BJ (cell line): ENCODE data around the gene PDE4D. TPM values are rescaled to one million over a fixed set of nuclear protein-coding genes. Genes with fewer than 3 reads are reported as not detected.

Experiments used
- CTCF ChIA-PET: fragments of 350-600 bp; formaldehyde crosslinking; extraction: SDS; loops from one replicate; lab custom pipeline; 2021; ENCODE audit warnings: antibody characterized with exemption, inconsistent platforms; lab: Yijun Ruan, JAX
- POLR2A ChIA-PET: fragments of 300-600 bp; sonication (Branson Sonifier 250); formaldehyde crosslinking; extraction: SDS; loops from one replicate; lab custom pipeline; 2021; ENCODE audit warnings: antibody characterized with exemption; lab: Charles Lee
- DNase-seq: peaks from one replicate; pipeline ENCODE4 v3.0.0-alpha.2; 2011; ENCODE audit warnings: low read depth
- H3K27me3 ChIP-seq: 2 replicates; pipeline ENCODE4 v1.6.0; 2011; ENCODE audit warnings: low read length; ENCODE audit not compliant: control insufficient read depth, insufficient read depth
- H3K36me3 ChIP-seq: 2 replicates; pipeline ENCODE4 v1.5.1; 2011; ENCODE audit warnings: low read length; ENCODE audit not compliant: control insufficient read depth, insufficient read depth
- H3K4me3 ChIP-seq: 2 replicates; pipeline ENCODE4 v1.5.1; 2011; ENCODE audit warnings: low read depth, mild to moderate bottlenecking, control low read depth, low read length
- CTCF ChIP-seq: IDR thresholded peaks from 2 replicates; pipeline ENCODE4 v1.5.1; 2011; ENCODE audit warnings: low read depth, mild to moderate bottlenecking, control low read depth, inconsistent platforms, low read length, moderate library complexity; ENCODE audit not compliant: insufficient read depth
- polyA plus RNA-seq: library from polyadenylated mRNA; depleted of rRNA; stranded (reverse); fragments of >200 nt; gene quantifications from 2 replicates; pipeline ENCODE4 v1.2.3, GENCODE V29; 2011

The PDE4D gene
- polyA plus RNA-seq, 1 experiment, result 2.8 TPM

- DNase-seq, result no peak
- ChIA-PET POLR2A (no interaction called here), CTCF (interaction anchor here (0.7 to 4.2 kb wide), 4 partner anchors 9 to 110 kb away, joined by 3 to 29 read pairs (median 6); no protein-coding TSS in a partner anchor)
- Histone ChIP-seq H3K4me3 (no peak overlapping the region), H3K36me3 (no peaks in the 10 kb centered on the region), H3K27me3 (no peaks in the 10 kb centered on the region)
- TF ChIP-seq CTCF, result no peak
Observed at GRCh38 chr5:59497207-59497606, 396.3 kb downstream of the PDE4D start.

- ChIA-PET POLR2A (no interaction called here), CTCF (interaction anchor here (0.7 to 4.2 kb wide), 6 partner anchors 9 to 109 kb away, joined by 3 to 29 read pairs (median 3); no protein-coding TSS in a partner anchor)
- no peaks in the 10 kb centered on the region for H3K27me3 ChIP-seq
- no peaks in the 10 kb centered on the region for H3K36me3 ChIP-seq
- no peak for DNase-seq
- peak; percentile 65 for TF ChIP-seq CTCF
- H3K4me3 ChIP-seq, result no peak overlapping the region
Observed at GRCh38 chr5:59496524-59497134, 396.9 kb downstream of the PDE4D start.

GRCh38 chr5:59491945-59492344, 401.6 kb downstream of the PDE4D start:
- no peaks in the 10 kb centered on the region for H3K36me3 ChIP-seq
- ChIA-PET CTCF (interaction anchor here (0.6 to 0.9 kb wide), 3 partner anchors 13 to 1353 kb away, joined by 3 read pairs; no protein-coding TSS in a partner anchor), POLR2A (no interaction called here)
- TF ChIP-seq CTCF, result no peak
- DNase-seq, result no peak
- H3K27me3 ChIP-seq, result no peaks in the 10 kb centered on the region
- H3K4me3 ChIP-seq, result no peak overlapping the region

DNA sequence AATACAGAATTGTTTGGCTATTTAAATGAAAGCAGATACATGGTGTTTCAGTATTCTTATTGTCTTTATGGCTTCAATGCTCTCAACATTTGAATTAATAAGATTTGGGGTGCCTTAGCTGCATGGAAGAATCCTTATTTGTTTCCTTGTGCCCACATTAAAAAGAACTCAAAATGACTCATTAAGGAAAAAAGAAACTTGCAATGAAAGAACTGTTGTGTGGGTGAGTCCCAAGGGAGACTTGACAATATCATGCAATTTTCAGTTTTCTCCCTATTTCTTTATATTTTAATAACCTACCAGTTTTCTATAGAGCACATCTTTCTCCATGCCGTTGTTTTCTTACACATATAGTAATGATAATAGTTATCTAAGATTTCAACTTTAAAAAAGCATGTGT, 404.0 kb downstream of the PDE4D start:
- DNase-seq, result no peak
- TF ChIP-seq CTCF, result no peak
- ChIA-PET POLR2A (no interaction called here), CTCF (no interaction called here)
- H3K4me3 ChIP-seq, result no peak overlapping the region
- no peaks in the 10 kb centered on the region for H3K27me3 ChIP-seq
- H3K36me3 ChIP-seq, result no peaks in the 10 kb centered on the region

- no peaks in the 10 kb centered on the region for H3K36me3 ChIP-seq
- no peak overlapping the region for H3K4me3 ChIP-seq
- ChIA-PET CTCF (interaction anchor here (0.6 to 2.2 kb wide), 4 partner anchors 9 to 608 kb away, joined by 3 to 9 read pairs (median 4); no protein-coding TSS in a partner anchor), POLR2A (interaction anchor here (0.7 kb wide), 1 partner anchor 247 kb away, joined by 3 read pairs; no protein-coding TSS in a partner anchor)
- no peaks in the 10 kb centered on the region for H3K27me3 ChIP-seq
- DNase-seq, result no peak
- TF ChIP-seq CTCF, result no peak
Observed at GRCh38 chr5:59487772-59488729, 405.5 kb downstream of the PDE4D start.
